GM23248 (cell line): Measurements from ENCODE around the gene JUP. TPM values are rescaled to one million over a fixed set of nuclear protein-coding genes. Genes with fewer than 3 reads are reported as not detected.
A peak's percentile ranks its signal among the peaks of the same experiment; 100 is the strongest.

Experiments
- DNase-seq: peaks from one replicate; pipeline ENCODE4 v3.0.0-alpha.2; 2015
- H2AFZ ChIP-seq: fragments of 200-600 bp; sonication (generic); 2 replicates; pipeline ENCODE4 v1.6.1; 2016; ENCODE audit warnings: antibody characterized with exemption
- H3F3A ChIP-seq: fragments of 200-600 bp; sonication (generic); 2 replicates; pipeline ENCODE4 v1.6.1; 2016; ENCODE audit warnings: mild to moderate bottlenecking, antibody characterized with exemption, mixed run types; ENCODE audit not compliant: insufficient read depth
- H3K27ac ChIP-seq: fragments of 200-600 bp; sonication (generic); 2 replicates; pipeline ENCODE4 v1.5.1; 2016; ENCODE audit warnings: mild to moderate bottlenecking
- H3K27me3 ChIP-seq: fragments of 200-600 bp; sonication (generic); replicated peaks from 2 replicates; pipeline ENCODE4 v1.6.1; 2016; ENCODE audit warnings: mild to moderate bottlenecking; ENCODE audit not compliant: insufficient read depth
- H3K36me3 ChIP-seq: fragments of 200-600 bp; sonication (generic); 2 replicates; pipeline ENCODE4 v1.6.1; 2016; ENCODE audit warnings: low read depth, mild to moderate bottlenecking
- H3K4me1 ChIP-seq: fragments of 200-600 bp; sonication (generic); 2 replicates; pipeline ENCODE4 v1.6.1; 2016; ENCODE audit warnings: mild to moderate bottlenecking; ENCODE audit not compliant: insufficient read depth
- H3K4me2 ChIP-seq: fragments of 200-600 bp; sonication (generic); one replicate; pipeline ENCODE4 v1.6.1; 2016; ENCODE audit warnings: mild to moderate bottlenecking; ENCODE audit not compliant: unreplicated experiment
- H3K4me3 ChIP-seq: fragments of 200-600 bp; sonication (generic); 2 replicates; pipeline ENCODE4 v1.5.1; 2016; ENCODE audit warnings: mild to moderate bottlenecking
- H3K79me2 ChIP-seq: fragments of 200-600 bp; sonication (generic); 2 replicates; pipeline ENCODE4 v1.6.1; 2016; ENCODE audit warnings: mild to moderate bottlenecking; ENCODE audit not compliant: insufficient read depth
- H3K9ac ChIP-seq: fragments of 200-600 bp; sonication (generic); 2 replicates; pipeline ENCODE4 v1.6.1; 2016; ENCODE audit warnings: mild to moderate bottlenecking
- H3K9me2 ChIP-seq: fragments of 200-600 bp; sonication (generic); 2 replicates; pipeline ENCODE4 v1.6.1; 2016; ENCODE audit warnings: mixed run types, mild to moderate bottlenecking, moderate library complexity; ENCODE audit not compliant: insufficient read depth
- H3K9me3 ChIP-seq: fragments of 200-600 bp; sonication (generic); one replicate; pipeline ENCODE4 v1.6.1; 2017; ENCODE audit warnings: low read depth
- H4K20me1 ChIP-seq: fragments of 200-600 bp; sonication (generic); 2 replicates; pipeline ENCODE4 v1.6.0; 2016; ENCODE audit not compliant: insufficient read depth
- EZH2 ChIP-seq: fragments of 200-600 bp; sonication (generic); IDR thresholded peaks from 2 replicates; pipeline ENCODE4 v1.6.1; 2018; ENCODE audit warnings: antibody characterized with exemption, mild to moderate bottlenecking; ENCODE audit not compliant: insufficient read depth, poor library complexity, severe bottlenecking
- EZH2phosphoT487 ChIP-seq: fragments of 200-600 bp; sonication (generic); IDR thresholded peaks from 2 replicates; pipeline ENCODE4 v1.6.1; 2018; ENCODE audit warnings: antibody characterized with exemption, moderate library complexity, mild to moderate bottlenecking, low read depth; ENCODE audit not compliant: insufficient read depth
- WGBS, 2 experiments: methylation state at CpG; one replicate each; pipeline ENCODE4 v1.1.6; 2015 to 2017; ENCODE audit warnings: low lambda C conversion rate in 2 of 2, low coverage in 1 of 2; ENCODE audit errors: missing lambda C conversion rate in 2 of 2; 5-methylcytosine and 5-hydroxymethylcytosine counted together
- in situ Hi-C: fragments of 300-500 bp; cut with MboI; formaldehyde crosslinking; loops from 2 replicates; pipeline ENCODE4 v1.15.0; 2020
- polyA plus RNA-seq: library from polyadenylated mRNA; unstranded; fragments of >200 nt; fragmentation: Nextera tagmentation; extraction: Ambion mirVana; gene quantifications from 2 replicates; pipeline ENCODE4 v1.2.1, GENCODE V29; 2016
- total RNA-seq: library from RNA; depleted of rRNA; stranded (reverse); fragments of >200 nt; shearing (Covaris generic); gene quantifications from 2 replicates; pipeline ENCODE4 v1.2.3, GENCODE V29; 2014

The JUP gene
- total and polyA plus RNA-seq, 2 experiments from 2014 or later = 2.3 to 3.6 TPM

GRCh38 chr17:41814195-41814594, 27.7 kb upstream of the JUP start:
- Histone ChIP-seq H4K20me1 (peaks cover 9% of the 10 kb centered on the region; the same call in 1 of the 2 replicates), H3K27ac (peak overlapping the region; percentile 79), H3K9me2 (no peaks in the 10 kb centered on the region), H2AFZ (no peak overlapping the region), H3K27me3 (no peaks in the 10 kb centered on the region), H3K4me1 (peaks cover 28% of the 10 kb centered on the region), H3K4me3 (peak overlapping the region; percentile 92), H3K9ac (peak overlapping the region; percentile 97), H3K36me3 (peaks cover 13% of the 10 kb centered on the region; the same call in 1 of the 2 replicates), H3K4me2 (peak overlapping the region; percentile 98), H3K79me2 (peaks cover 83% of the 10 kb centered on the region), H3F3A (no peaks in the 10 kb centered on the region), H3K9me3 (no peaks in the 10 kb centered on the region)
- in situ Hi-C loops = no loop called here
- peak; percentile 64 for DNase-seq
- TF ChIP-seq EZH2phosphoT487 (no peak), EZH2 (no peak)
- 8 to 19% methylated on average over 1 of the region's 1 CpG for WGBS, 2 experiments

GRCh38 chr17:41813699-41814124, 27.2 kb upstream of the JUP start:
- in situ Hi-C loops = no loop called here
- peak overlapping the region; percentile 87 for H2AFZ ChIP-seq
- H3K4me1 ChIP-seq = peaks cover 28% of the 10 kb centered on the region
- H3K79me2 ChIP-seq = peaks cover 88% of the 10 kb centered on the region
- peak overlapping the region; percentile 79 for H3K27ac ChIP-seq
- DNase-seq = peak; percentile 63
- 10 to 13% methylated on average over 9 of the region's 9 CpGs for WGBS, 2 experiments
- peak overlapping the region; percentile 92 for H3K4me3 ChIP-seq
- no peaks in the 10 kb centered on the region for H3F3A ChIP-seq
- no peaks in the 10 kb centered on the region for H3K9me3 ChIP-seq
- H3K4me2 ChIP-seq = peak overlapping the region; percentile 98
- no peaks in the 10 kb centered on the region for H3K27me3 ChIP-seq
- H3K9me2 ChIP-seq = no peaks in the 10 kb centered on the region
- H3K36me3 ChIP-seq = peaks cover 13% of the 10 kb centered on the region; the same call in 1 of the 2 replicates
- H3K9ac ChIP-seq = peak overlapping the region; percentile 97
- TF ChIP-seq EZH2phosphoT487 (no peak), EZH2 (no peak)
- peaks cover 9% of the 10 kb centered on the region; the same call in 1 of the 2 replicates for H4K20me1 ChIP-seq

GRCh38 chr17:41813152-41813680, 26.7 kb upstream of the JUP start:
- Histone ChIP-seq H3K4me2 (peak overlapping the region; percentile 98), H3K9ac (peak overlapping the region; percentile 97), H3K27ac (peak overlapping the region; percentile 79), H3K36me3 (peaks cover 9% of the 10 kb centered on the region; the same call in 1 of the 2 replicates), H3K9me3 (no peaks in the 10 kb centered on the region), H3K4me3 (peak overlapping the region; percentile 92), H3K79me2 (peaks cover 88% of the 10 kb centered on the region), H3F3A (no peaks in the 10 kb centered on the region), H3K9me2 (no peaks in the 10 kb centered on the region), H2AFZ (peak overlapping the region; percentile 87), H4K20me1 (peaks cover 9% of the 10 kb centered on the region; the same call in 1 of the 2 replicates), H3K27me3 (no peaks in the 10 kb centered on the region), H3K4me1 (peaks cover 28% of the 10 kb centered on the region)
- TF ChIP-seq EZH2 = no peak
- no peak for TF ChIP-seq EZH2phosphoT487
- peak; percentile 37 for DNase-seq
- 0 to 1% methylated on average over 9 to 12 of the region's 12 CpGs for WGBS, 2 experiments
- in situ Hi-C loops = no loop called here

DNA sequence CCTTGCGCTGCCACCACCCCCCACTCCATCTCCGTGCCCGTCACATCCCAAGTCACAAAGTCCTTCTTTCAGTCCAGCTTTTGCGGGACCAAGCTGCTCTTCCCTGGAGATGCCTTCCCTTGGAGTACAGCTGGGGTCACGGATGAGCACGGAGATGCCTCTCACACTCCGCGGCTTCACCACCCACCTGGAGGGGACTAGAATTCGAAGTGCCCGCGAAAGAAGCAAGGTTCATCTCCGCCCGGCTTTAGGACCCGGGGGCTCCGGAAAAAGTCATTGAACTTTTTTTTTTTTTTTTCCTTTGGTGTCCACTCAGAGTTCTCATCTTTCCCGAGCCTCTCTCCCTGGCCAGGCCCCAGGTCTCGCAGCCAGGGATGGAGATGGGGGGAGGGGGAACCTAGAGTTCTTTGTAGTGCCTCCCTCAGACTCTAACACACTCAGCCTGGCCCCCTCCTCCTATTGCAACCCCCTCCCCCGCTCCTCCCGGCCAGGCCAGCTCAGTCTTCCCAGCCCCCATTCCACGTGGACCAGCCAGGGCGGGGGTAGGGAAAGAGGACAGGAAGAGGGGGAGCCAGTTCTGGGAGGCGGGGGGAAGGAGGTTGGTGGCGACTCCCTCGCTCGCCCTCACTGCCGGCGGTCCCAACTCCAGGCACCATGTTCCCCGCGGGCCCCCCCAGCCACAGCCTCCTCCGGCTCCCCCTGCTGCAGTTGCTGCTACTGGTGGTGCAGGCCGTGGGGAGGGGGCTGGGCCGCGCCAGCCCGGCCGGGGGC, 26.1 kb upstream of the JUP start, which contains the start of gene FKBP10:
TSS of gene FKBP10 (plus strand) at position 624 of the 771 bp plus-strand sequence. CDS start at position 655, 31 bp downstream.
- H4K20me1 ChIP-seq = peaks cover 9% of the 10 kb centered on the region; the same call in 1 of the 2 replicates
- peaks cover 81% of the 10 kb centered on the region for H3K79me2 ChIP-seq
- no peak for TF ChIP-seq EZH2
- no peak for TF ChIP-seq EZH2phosphoT487
- WGBS, 2 experiments = 1 to 3% methylated on average over 23 to 31 of the region's 35 CpGs
- peak; percentile 92 for DNase-seq
- H3K4me2 ChIP-seq = peak within 1 kb of the TSS; percentile 98
- peak within 1 kb of the TSS; percentile 79 for H3K27ac ChIP-seq
- H3K4me1 ChIP-seq = peaks cover 28% of the 10 kb centered on the region
- H3K9me3 ChIP-seq = no peaks in the 10 kb centered on the region
- no peaks in the 10 kb centered on the region for H3K27me3 ChIP-seq
- peak within 1 kb of the TSS; percentile 97 for H3K9ac ChIP-seq
- H3F3A ChIP-seq = no peaks in the 10 kb centered on the region
- peaks cover 3% of the 10 kb centered on the region; the same call in 1 of the 2 replicates for H3K36me3 ChIP-seq
- in situ Hi-C loops = no loop called here
- peak within 1 kb of the TSS; percentile 92 for H3K4me3 ChIP-seq
- H2AFZ ChIP-seq = peak within 1 kb of the TSS; percentile 87
- H3K9me2 ChIP-seq = no peaks in the 10 kb centered on the region
